Measurements from ENCODE around the gene SHC1.

- TF ChIP-seq REST (IDR thresholded peaks at IDR 0.05; ENCODE audit: insufficient read depth in 1 of 2, low read depth in 2 of 2, low read length in 2 of 2) (no peak), TAF1 (IDR thresholded peaks at IDR 0.05; ENCODE audit: borderline replicate concordance, insufficient read depth, low read length) (no peak), POLR2AphosphoS5 (IDR thresholded peaks at IDR 0.05; ENCODE audit: low read depth, low read length) (no peak), SIN3A (IDR thresholded peaks at IDR 0.05; ENCODE audit: borderline replicate concordance, insufficient read depth, low read length) (no peak)
These were observed 30.4 kb downstream of the SHC1 start for GRCh38 chr1:154940213-154940560.
